Measurements from ENCODE around the gene SPEM3.

- TF ChIP-seq CTCF (IDR thresholded peaks at IDR 0.05; ENCODE audit: insufficient read depth, low read length) (no peak), GABPA (IDR thresholded peaks at IDR 0.05; ENCODE audit: low read depth) (no peak), POLR2AphosphoS5 (IDR thresholded peaks at IDR 0.05; ENCODE audit: low read depth) (no peak), REST (IDR thresholded peaks at IDR 0.05; ENCODE audit: insufficient replicate concordance, low read depth) (no peak)
Observed at GRCh38 chr17:7466318-7466638, 37.6 kb downstream of the SPEM3 start.
